CD4-positive, alpha-beta memory T cell (primary cell): Measurements from ENCODE around the gene HOXB9. TPM values are rescaled to one million over a fixed set of nuclear protein-coding genes. Genes with fewer than 3 reads are reported as not detected.

Experiments used
- CTCF ChIA-PET: fragments of 350-600 bp; sonication (Branson Sonifier 250); formaldehyde crosslinking; loops from one replicate; lab custom pipeline; 2021; ENCODE audit warnings: inconsistent platforms; ENCODE audit not compliant: partially characterized antibody; lab: Charles Lee
- POLR2A ChIA-PET: fragments of 350-600 bp; sonication (Branson Sonifier 250); formaldehyde crosslinking; loops from one replicate; lab custom pipeline; 2021; ENCODE audit not compliant: partially characterized antibody; lab: Charles Lee
- DNase-seq, 5 donors: peaks; one replicate each; pipeline versions ENCODE4 v3.0.0 to v3.0.0-alpha.2; 2020 to 2022; ENCODE audit warnings: mixed read lengths in 1 of 5
- H3K27ac ChIP-seq: one replicate; pipeline ENCODE4 v1.7.0; 2013; ENCODE audit warnings: low read depth, low read length
- H3K27me3 ChIP-seq: 2 replicates; pipeline ENCODE4 v1.7.0; 2013; ENCODE audit warnings: mild to moderate bottlenecking, low read length, moderate library complexity; ENCODE audit not compliant: insufficient read depth
- H3K36me3 ChIP-seq: 2 replicates; pipeline ENCODE4 v1.7.0; 2013; ENCODE audit warnings: mild to moderate bottlenecking, low read length, moderate library complexity; ENCODE audit not compliant: insufficient read depth
- H3K4me1 ChIP-seq: 2 replicates; pipeline ENCODE4 v1.7.0; 2013; ENCODE audit warnings: mild to moderate bottlenecking, low read length, moderate library complexity; ENCODE audit not compliant: insufficient read depth
- H3K4me3 ChIP-seq, 2 donors: one replicate each; pipeline ENCODE4 v1.7.0; 2013; ENCODE audit warnings: low read length in 2 of 2, mild to moderate bottlenecking in 1 of 2
- H3K9me3 ChIP-seq, 2 donors: one replicate each; pipeline ENCODE4 v1.7.0; 2013; ENCODE audit warnings: low read length in 2 of 2, control low read depth in 1 of 2; ENCODE audit not compliant: control insufficient read depth in 1 of 2
- H3K27ac Mint-ChIP-seq, 7 donors: one replicate each; pipeline ENCODE4 v1.8.0; 2020 to 2021; ENCODE audit warnings: mixed read lengths in 7 of 7, mild to moderate bottlenecking in 6 of 7, inconsistent platforms in 3 of 7, moderate library complexity in 3 of 7
- H3K27me3 Mint-ChIP-seq, 2 donors: one replicate each; pipeline ENCODE4 v1.8.0; 2020 to 2021; ENCODE audit warnings: mixed read lengths in 2 of 2
- H3K36me3 Mint-ChIP-seq, 2 donors: one replicate each; pipeline ENCODE4 v1.8.0; 2020 to 2021; ENCODE audit warnings: mixed read lengths in 2 of 2, inconsistent platforms in 1 of 2, mild to moderate bottlenecking in 1 of 2
- H3K4me1 Mint-ChIP-seq, 4 donors: one replicate each; pipeline ENCODE4 v1.8.0; 2020 to 2021; ENCODE audit warnings: mixed read lengths in 4 of 4, mild to moderate bottlenecking in 1 of 4
- H3K4me3 Mint-ChIP-seq, 8 donors: one replicate each; pipeline ENCODE4 v1.8.0; 2020 to 2021; ENCODE audit warnings: mixed read lengths in 8 of 8, mild to moderate bottlenecking in 7 of 8, moderate library complexity in 6 of 8, inconsistent platforms in 3 of 8
- H3K9me3 Mint-ChIP-seq, 8 donors: one replicate each; pipeline ENCODE4 v1.8.0; 2020 to 2021; ENCODE audit warnings: mixed read lengths in 8 of 8, mild to moderate bottlenecking in 5 of 8, inconsistent platforms in 3 of 8, moderate library complexity in 1 of 8
- intact Hi-C: fragments of 100-400 bp; cut with micrococcal nuclease; formaldehyde crosslinking; loops from one replicate; pipeline ENCODE4 v1.15.1; 2023
- polyA plus RNA-seq, 2 donors: library from polyadenylated mRNA; unstranded; fragments of 300-500 nt; fragmentation: Illumina TruSeq; gene quantifications; one replicate each; pipeline ENCODE4 v1.2.3, GENCODE V29; 2021
- total RNA-seq, 2 experiments: library from RNA; stranded (reverse); gene quantifications; one replicate each; pipeline ENCODE4 v1.2.3, GENCODE V29; 2021

The HOXB9 gene
- total and polyA plus RNA-seq, 4 experiments from 2014 or later = not detected

DNA sequence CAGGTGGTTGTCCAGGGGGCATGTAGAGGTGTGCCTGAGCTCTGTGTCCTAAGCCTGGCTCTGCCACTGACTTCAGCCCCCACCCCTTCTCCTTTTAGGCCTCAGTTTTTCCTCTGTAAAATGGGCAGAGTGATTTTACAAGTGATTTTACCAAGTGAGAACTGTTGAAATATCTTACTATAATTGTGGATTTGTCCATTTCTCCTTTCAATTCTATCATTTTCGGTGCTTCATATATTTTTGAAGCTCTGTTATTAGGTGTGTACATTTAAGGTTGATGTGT, 21.7 kb upstream of the HOXB9 start:
- Mint-ChIP-seq H3K4me3 (peak overlapping the region; percentile 61 to 96 (median 86)), H3K27ac (peak overlapping the region in 1 of 7 donors; percentile 57), H3K27me3 (peaks cover 37 to 48% of the 10 kb centered on the region in 2 donors), H3K9me3 (no peaks in the 10 kb centered on the region), H3K36me3 (no peaks in the 10 kb centered on the region), H3K4me1 (peaks cover 4 to 27% (median 8%) of the 10 kb centered on the region in 4 donors)
- CTCF ChIA-PET = interaction anchor here (0.7 to 2.8 kb wide), 2 partner anchors 11 to 16 kb away, joined by 3 to 21 read pairs; no protein-coding TSS in a partner anchor
- peaks cover 14% of the 10 kb centered on the region for H3K4me1 ChIP-seq
- POLR2A ChIA-PET = interaction anchor here (0.7 kb wide), 1 partner anchor 112 kb away, joined by 4 read pairs; no protein-coding TSS in a partner anchor
- no peak for DNase-seq
- intact Hi-C loops = no loop called here
- no peaks in the 10 kb centered on the region for H3K9me3 ChIP-seq
- H3K27ac ChIP-seq = no peak overlapping the region
- H3K4me3 ChIP-seq = peak overlapping the region in 1 of 2 donors; percentile 46
- H3K27me3 ChIP-seq = peaks cover 23% of the 10 kb centered on the region
- no peaks in the 10 kb centered on the region for H3K36me3 ChIP-seq

DNA sequence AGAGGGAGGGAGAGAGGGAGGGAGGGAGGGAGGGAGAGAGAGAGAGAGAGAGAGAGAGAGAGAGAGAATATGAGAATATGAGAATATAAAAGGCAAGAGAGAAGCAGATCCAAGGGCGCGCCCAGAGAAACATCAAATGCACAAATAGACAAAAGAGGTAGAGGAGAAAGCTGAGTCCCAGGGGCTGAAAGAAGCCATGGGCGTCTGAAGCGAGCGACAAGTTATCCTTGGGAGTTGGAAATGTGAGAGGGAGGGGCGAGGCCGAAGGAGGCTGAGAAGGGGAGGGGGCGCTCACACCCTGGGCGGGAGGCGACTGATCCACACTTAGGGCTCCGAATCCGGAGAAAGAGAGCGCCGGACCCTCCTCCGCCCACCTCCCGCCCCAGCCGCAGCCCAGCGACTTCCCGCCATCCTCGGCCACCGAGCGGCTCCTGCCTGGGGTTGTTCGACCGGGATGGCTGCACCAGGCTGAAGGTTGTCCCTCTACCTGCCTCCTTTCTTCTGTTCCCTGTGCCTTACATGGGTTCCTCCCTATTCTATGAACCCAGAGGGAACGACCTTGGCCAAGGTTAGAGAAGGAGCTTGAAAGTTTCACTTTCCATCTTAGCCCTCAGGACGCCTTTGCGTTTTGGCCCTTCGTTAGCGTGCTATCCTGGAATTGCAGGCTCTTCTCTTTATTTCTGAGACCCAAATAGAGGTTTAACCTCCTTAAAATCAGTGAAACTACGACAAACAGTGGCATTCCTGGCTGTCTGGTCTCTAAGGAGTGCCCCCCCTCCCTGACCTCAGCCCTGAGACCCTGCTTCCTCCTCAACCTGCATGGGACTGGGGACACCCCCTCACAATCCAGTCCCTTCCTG, 21.2 kb upstream of the HOXB9 start:
- Mint-ChIP-seq H3K4me3 (peak overlapping the region; percentile 82 to 96 (median 90)), H3K4me1 (peaks cover 4 to 27% (median 12%) of the 10 kb centered on the region in 4 donors), H3K36me3 (no peaks in the 10 kb centered on the region), H3K27me3 (peaks cover 42 to 49% of the 10 kb centered on the region in 2 donors), H3K27ac (peak overlapping the region in 3 of 7 donors; percentile 57 to 68 (median 58)), H3K9me3 (no peaks in the 10 kb centered on the region)
- H3K4me3 ChIP-seq = peak overlapping the region; percentile 46 to 59
- no peaks in the 10 kb centered on the region for H3K36me3 ChIP-seq
- no peaks in the 10 kb centered on the region for H3K9me3 ChIP-seq
- no peak for DNase-seq
- intact Hi-C loops = no loop called here
- CTCF ChIA-PET = interaction anchor here (0.7 to 2.8 kb wide), 2 partner anchors 10 to 15 kb away, joined by 3 to 21 read pairs; no protein-coding TSS in a partner anchor
- peaks cover 26% of the 10 kb centered on the region for H3K27me3 ChIP-seq
- POLR2A ChIA-PET = interaction anchor here (1.0 to 1.4 kb wide), 2 partner anchors 11 to 22 kb away, joined by 3 read pairs; no protein-coding TSS in a partner anchor
- peaks cover 14% of the 10 kb centered on the region for H3K4me1 ChIP-seq
- H3K27ac ChIP-seq = no peak overlapping the region

DNA sequence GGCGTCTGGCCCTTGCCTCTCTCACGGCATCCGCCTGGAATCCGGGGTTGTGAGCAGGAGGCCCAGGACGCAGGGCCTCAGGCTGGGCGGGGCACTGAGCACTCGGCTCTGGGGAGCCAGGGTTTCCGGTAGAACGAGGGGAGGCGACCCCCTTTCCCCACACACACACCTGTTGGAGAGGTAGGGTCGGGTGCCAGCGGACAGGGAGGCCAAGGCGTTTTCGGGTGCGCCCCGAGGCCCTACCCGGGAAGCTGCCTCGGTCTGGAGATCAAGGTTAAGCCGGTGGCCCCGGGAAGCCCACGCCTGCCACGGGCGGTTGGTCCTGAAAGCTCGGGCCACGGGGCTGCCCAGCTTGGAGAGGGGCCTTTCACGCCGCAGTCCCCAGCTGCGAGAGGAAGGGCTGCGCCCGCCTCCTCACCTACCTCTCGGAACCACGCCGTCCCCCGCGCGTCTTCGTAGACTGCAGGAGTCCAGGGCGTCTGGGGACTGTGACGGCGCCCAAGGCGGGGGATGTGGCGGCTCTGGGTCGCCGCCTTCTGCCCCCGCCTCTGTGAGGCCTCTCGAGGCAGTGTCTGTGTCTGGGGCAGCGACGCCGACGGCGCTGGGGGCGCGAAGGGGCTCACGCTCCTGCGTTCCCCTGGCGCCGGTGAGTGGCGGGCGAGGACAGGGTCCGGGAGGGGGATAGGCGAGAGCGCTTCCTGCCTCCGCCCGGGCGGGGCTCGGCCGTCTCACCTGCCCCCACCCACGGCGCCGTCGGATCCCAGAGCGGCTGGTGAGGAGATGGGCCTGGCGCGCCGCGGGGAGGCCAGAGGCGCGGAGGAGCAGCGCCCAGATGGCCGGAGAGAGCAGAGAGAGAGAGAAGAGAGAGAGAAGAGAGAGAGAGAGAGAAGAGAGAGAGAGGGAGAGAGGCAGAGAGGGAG, 20.3 kb upstream of the HOXB9 start:
- Histone ChIP-seq H3K9me3 (no peaks in the 10 kb centered on the region), H3K4me1 (peaks cover 14% of the 10 kb centered on the region), H3K27me3 (peaks cover 34% of the 10 kb centered on the region), H3K36me3 (no peaks in the 10 kb centered on the region), H3K4me3 (peak overlapping the region in 1 of 2 donors; percentile 59), H3K27ac (no peak overlapping the region)
- Mint-ChIP-seq H3K27ac (no peak overlapping the region), H3K36me3 (no peaks in the 10 kb centered on the region), H3K9me3 (no peaks in the 10 kb centered on the region), H3K4me1 (peaks cover 6 to 33% (median 16%) of the 10 kb centered on the region in 4 donors), H3K27me3 (peaks cover 48 to 51% of the 10 kb centered on the region in 2 donors), H3K4me3 (peak overlapping the region; percentile 82 to 96 (median 90))
- DNase-seq = peak in 2 of 5 donors; percentile 21 to 29
- intact Hi-C loops = no loop called here
- ChIA-PET POLR2A (interaction anchor here (1.0 to 1.4 kb wide), 2 partner anchors 10 to 21 kb away, joined by 3 read pairs; no protein-coding TSS in a partner anchor), CTCF (interaction anchor here (1.8 kb wide), 1 partner anchor 10 kb away, joined by 5 read pairs; no protein-coding TSS in a partner anchor)

GRCh38 chr17:48645639-48646182, 19.6 kb upstream of the HOXB9 start:
- Mint-ChIP-seq H3K27ac (no peak overlapping the region), H3K4me3 (peak overlapping the region; percentile 9 to 90 (median 58)), H3K27me3 (peaks cover 55 to 57% of the 10 kb centered on the region in 2 donors), H3K9me3 (no peaks in the 10 kb centered on the region), H3K36me3 (no peaks in the 10 kb centered on the region), H3K4me1 (peaks cover 8 to 37% (median 19%) of the 10 kb centered on the region in 4 donors)
- Histone ChIP-seq H3K9me3 (no peaks in the 10 kb centered on the region), H3K4me3 (peak overlapping the region in 1 of 2 donors; percentile 59), H3K27me3 (peaks cover 39% of the 10 kb centered on the region), H3K27ac (no peak overlapping the region), H3K4me1 (peaks cover 14% of the 10 kb centered on the region), H3K36me3 (no peaks in the 10 kb centered on the region)
- intact Hi-C loops = no loop called here
- ChIA-PET CTCF (interaction anchor here (1.8 kb wide), 1 partner anchor 9 kb away, joined by 5 read pairs; no protein-coding TSS in a partner anchor), POLR2A (no interaction called here)
- no peak for DNase-seq

DNA sequence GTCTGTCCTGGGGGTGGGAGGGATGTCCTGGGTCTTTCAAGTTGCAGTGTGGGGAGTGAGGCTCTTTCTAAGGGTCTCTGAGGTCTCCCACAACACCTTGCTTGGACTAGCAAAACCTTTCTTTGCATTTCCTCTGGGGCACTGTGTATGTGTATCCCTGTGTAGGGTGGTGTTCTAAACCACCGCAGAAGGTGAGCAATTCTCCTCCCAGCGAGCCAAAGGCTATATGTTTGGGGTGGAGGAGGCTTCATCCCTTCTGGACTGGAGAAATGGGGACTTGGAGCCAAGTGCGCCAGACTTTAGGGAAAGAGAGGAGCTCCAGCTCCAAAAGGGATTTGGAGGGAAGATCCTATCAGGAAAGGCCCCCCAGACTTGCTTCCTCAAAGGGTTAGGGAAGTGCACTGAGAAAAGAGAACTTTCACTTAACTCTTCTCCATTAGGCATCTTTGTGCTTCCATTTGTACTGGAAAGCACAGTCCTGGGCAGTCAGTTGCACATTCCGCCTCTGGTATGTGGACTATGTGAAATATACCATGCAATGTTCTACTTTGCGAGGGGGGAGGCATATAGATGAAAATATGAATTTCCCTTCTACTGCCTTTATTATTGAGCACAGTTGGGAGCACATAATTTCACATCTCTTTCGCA, 18.9 kb upstream of the HOXB9 start:
- Histone ChIP-seq H3K27ac (no peak overlapping the region), H3K36me3 (no peaks in the 10 kb centered on the region), H3K9me3 (no peaks in the 10 kb centered on the region), H3K27me3 (peaks cover 39% of the 10 kb centered on the region), H3K4me1 (peaks cover 14% of the 10 kb centered on the region), H3K4me3 (no peak overlapping the region)
- no peak for DNase-seq
- no peaks in the 10 kb centered on the region for H3K36me3 Mint-ChIP-seq
- H3K27ac Mint-ChIP-seq = no peak overlapping the region
- peaks cover 55 to 58% of the 10 kb centered on the region in 2 donors for H3K27me3 Mint-ChIP-seq
- intact Hi-C loops = no loop called here
- peak overlapping the region in 5 of 8 donors; percentile 9 to 73 (median 38) for H3K4me3 Mint-ChIP-seq
- ChIA-PET POLR2A (no interaction called here), CTCF (interaction anchor here (1.8 kb wide), 1 partner anchor 9 kb away, joined by 5 read pairs; no protein-coding TSS in a partner anchor)
- no peaks in the 10 kb centered on the region for H3K9me3 Mint-ChIP-seq
- H3K4me1 Mint-ChIP-seq = peaks cover 8 to 37% (median 19%) of the 10 kb centered on the region in 4 donors

GRCh38 chr17:48644159-48644558, 18.0 kb upstream of the HOXB9 start:
- POLR2A ChIA-PET = interaction anchor here (0.6 kb wide), 1 partner anchor 257 kb away, joined by 3 read pairs; no protein-coding TSS in a partner anchor
- Mint-ChIP-seq H3K4me1 (peaks cover 8 to 37% (median 19%) of the 10 kb centered on the region in 4 donors), H3K9me3 (no peaks in the 10 kb centered on the region), H3K36me3 (no peaks in the 10 kb centered on the region), H3K27ac (no peak overlapping the region), H3K27me3 (peaks cover 61 to 66% of the 10 kb centered on the region in 2 donors), H3K4me3 (peak overlapping the region in 1 of 8 donors; percentile 35)
- DNase-seq = no peak
- intact Hi-C loops = no loop called here
- Histone ChIP-seq H3K36me3 (no peaks in the 10 kb centered on the region), H3K27ac (no peak overlapping the region), H3K4me1 (peaks cover 14% of the 10 kb centered on the region), H3K27me3 (peaks cover 39% of the 10 kb centered on the region), H3K9me3 (no peaks in the 10 kb centered on the region), H3K4me3 (no peak overlapping the region)
- CTCF ChIA-PET = no interaction called here
